Natural killer cell (primary cell): Measurements from ENCODE around the gene SORCS2. TPM values are rescaled to one million over a fixed set of nuclear protein-coding genes. Genes with fewer than 3 reads are reported as not detected.
A peak's percentile ranks its signal among the peaks of the same experiment; 100 is the strongest.

Experiments used
- ATAC-seq, 3 donors: fragments of 150-1000 bp in 2 of 3; fragments of 200-7000 bp in 1 of 3; cut with Tn5 transposase; 1 replicate in 1 of 3; 2 replicates in 2 of 3; pipeline ENCODE4 v1.10.0; 2021; ENCODE audit warnings: mild to moderate bottlenecking in 2 of 3, moderate library complexity in 2 of 3
- DNase-seq, 2 donors: peaks; one replicate each; pipeline versions ENCODE4 v3.0.0 to v3.0.0-alpha.2; 2013 to 2021; ENCODE audit warnings: mixed read lengths in 1 of 2
- H3K27ac ChIP-seq: one replicate; pipeline ENCODE4 v1.5.1; 2013; ENCODE audit warnings: mild to moderate bottlenecking, low read length
- H3K27me3 ChIP-seq: one replicate; pipeline ENCODE4 v1.6.1; 2013; ENCODE audit warnings: low read length; ENCODE audit not compliant: control insufficient read depth, insufficient read depth
- H3K36me3 ChIP-seq: one replicate; pipeline ENCODE4 v1.6.1; 2013; ENCODE audit warnings: low read length; ENCODE audit not compliant: control insufficient read depth, insufficient read depth
- H3K4me1 ChIP-seq: one replicate; pipeline ENCODE4 v1.6.1; 2013; ENCODE audit warnings: low read length; ENCODE audit not compliant: control insufficient read depth, insufficient read depth
- H3K4me3 ChIP-seq: one replicate; pipeline ENCODE4 v1.5.1; 2013; ENCODE audit warnings: low read length
- H3K9me3 ChIP-seq: one replicate; pipeline ENCODE4 v1.6.1; 2013; ENCODE audit warnings: low read length; ENCODE audit not compliant: control insufficient read depth, insufficient read depth
- H3K27ac Mint-ChIP-seq, 2 donors: one replicate each; pipeline ENCODE4 v1.8.0; 2022; ENCODE audit warnings: mild to moderate bottlenecking in 2 of 2, mixed read lengths in 2 of 2, moderate library complexity in 1 of 2
- H3K27me3 Mint-ChIP-seq, 2 donors: one replicate each; pipeline ENCODE4 v1.8.0; 2022; ENCODE audit warnings: low read depth in 2 of 2, mixed read lengths in 2 of 2
- H3K36me3 Mint-ChIP-seq: one replicate; pipeline ENCODE4 v1.8.0; 2022; ENCODE audit warnings: mixed read lengths
- H3K4me1 Mint-ChIP-seq, 2 donors: one replicate each; pipeline ENCODE4 v1.8.0; 2022; ENCODE audit warnings: mixed read lengths in 2 of 2
- H3K4me3 Mint-ChIP-seq: one replicate; pipeline ENCODE4 v1.8.0; 2022; ENCODE audit warnings: mild to moderate bottlenecking, moderate library complexity, mixed read lengths
- H3K9me3 Mint-ChIP-seq, 2 donors: one replicate each; pipeline ENCODE4 v1.8.0; 2022; ENCODE audit warnings: mixed read lengths in 2 of 2
- WGBS: methylation state at CpG from one replicate; pipeline ENCODE4 v1.1.7; 2013; ENCODE audit warnings: missing lambda C conversion rate; ENCODE audit not compliant: insufficient coverage; 5-methylcytosine and 5-hydroxymethylcytosine counted together
- intact Hi-C: fragments of 100-400 bp; cut with micrococcal nuclease; formaldehyde crosslinking; loops from one replicate; pipeline ENCODE4 v1.14.2; 2022
- total RNA-seq, 4 donors: library from RNA; stranded (reverse); fragments of 120-200 nt in 1 of 4; gene quantifications; one replicate each; pipeline versions ENCODE4 v1.2.3 to v1.2.4, GENCODE V29; 2013 to 2022
- TF ChIP-seq, protein P1 (sequence below): fragments of 200-600 bp; IDR thresholded peaks from one replicate; pipeline ENCODE4 v1.8.0; 2022; ENCODE audit warnings: antibody characterized with exemption

Gene SORCS2
- total RNA-seq, 3 donors from 2014 or later (not counting 1 experiment from before 2014, with no cell fraction given), result 1.2 to 2.5 (median 1.4) TPM

DNA sequence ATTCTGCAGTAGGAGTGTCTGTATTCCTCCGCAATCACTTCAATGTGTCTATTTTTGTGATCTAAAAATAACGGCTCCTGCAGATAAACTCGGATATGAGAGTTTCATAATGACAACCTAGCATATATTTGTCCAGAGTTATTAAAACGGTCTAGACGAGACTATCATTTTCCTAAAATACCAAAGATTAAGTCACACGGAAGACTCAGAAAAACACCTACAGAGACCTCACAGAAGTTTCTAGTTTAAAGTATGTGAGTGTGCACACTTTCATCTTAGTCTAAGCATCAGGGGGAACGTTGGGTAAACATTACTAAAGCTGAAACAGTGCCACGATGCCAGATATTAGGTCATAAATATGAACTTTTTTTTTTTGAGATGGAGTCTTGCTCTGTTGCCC is 590.4 kb downstream of the SORCS2 start:
- Mint-ChIP-seq H3K27ac (no peak overlapping the region), H3K4me1 (peaks cover 22 to 30% of the 10 kb centered on the region in 2 donors), H3K36me3 (no peaks in the 10 kb centered on the region), H3K9me3 (no peaks in the 10 kb centered on the region), H3K27me3 (peaks cover 0 to 2% of the 10 kb centered on the region in 2 donors), H3K4me3 (no peak overlapping the region)
- no peak for DNase-seq
- intact Hi-C loops, result no loop called here
- H3K4me1 ChIP-seq, result peaks cover 10% of the 10 kb centered on the region
- H3K27ac ChIP-seq, result no peak overlapping the region
- H3K4me3 ChIP-seq, result no peak overlapping the region
- 85% methylated on average over 7 of the region's 8 CpGs for WGBS
- ATAC-seq, result no peak
- no peaks in the 10 kb centered on the region for H3K36me3 ChIP-seq
- no peaks in the 10 kb centered on the region for H3K27me3 ChIP-seq
- no peaks in the 10 kb centered on the region for H3K9me3 ChIP-seq
- TF ChIP-seq, protein P1, sequence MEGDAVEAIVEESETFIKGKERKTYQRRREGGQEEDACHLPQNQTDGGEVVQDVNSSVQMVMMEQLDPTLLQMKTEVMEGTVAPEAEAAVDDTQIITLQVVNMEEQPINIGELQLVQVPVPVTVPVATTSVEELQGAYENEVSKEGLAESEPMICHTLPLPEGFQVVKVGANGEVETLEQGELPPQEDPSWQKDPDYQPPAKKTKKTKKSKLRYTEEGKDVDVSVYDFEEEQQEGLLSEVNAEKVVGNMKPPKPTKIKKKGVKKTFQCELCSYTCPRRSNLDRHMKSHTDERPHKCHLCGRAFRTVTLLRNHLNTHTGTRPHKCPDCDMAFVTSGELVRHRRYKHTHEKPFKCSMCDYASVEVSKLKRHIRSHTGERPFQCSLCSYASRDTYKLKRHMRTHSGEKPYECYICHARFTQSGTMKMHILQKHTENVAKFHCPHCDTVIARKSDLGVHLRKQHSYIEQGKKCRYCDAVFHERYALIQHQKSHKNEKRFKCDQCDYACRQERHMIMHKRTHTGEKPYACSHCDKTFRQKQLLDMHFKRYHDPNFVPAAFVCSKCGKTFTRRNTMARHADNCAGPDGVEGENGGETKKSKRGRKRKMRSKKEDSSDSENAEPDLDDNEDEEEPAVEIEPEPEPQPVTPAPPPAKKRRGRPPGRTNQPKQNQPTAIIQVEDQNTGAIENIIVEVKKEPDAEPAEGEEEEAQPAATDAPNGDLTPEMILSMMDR, result no peak

DNA sequence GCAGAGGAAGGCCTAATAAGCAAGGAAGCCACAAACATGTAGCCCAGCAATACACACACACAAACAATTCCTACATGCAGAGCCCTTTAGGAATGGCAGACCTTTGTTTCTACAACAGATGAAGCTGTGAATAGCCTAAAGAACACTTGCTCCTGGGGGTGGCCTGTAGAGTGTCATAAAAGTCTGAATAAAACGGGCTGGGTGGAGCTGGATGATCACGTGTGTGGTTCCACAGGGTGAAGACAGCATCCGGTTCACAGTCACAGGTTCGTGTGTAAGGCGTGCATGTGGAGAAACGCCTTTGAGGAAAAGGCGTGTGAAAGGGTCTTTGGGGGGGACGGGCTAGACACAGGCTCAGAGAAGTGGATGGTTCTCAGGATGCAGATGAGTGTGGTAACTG is 591.2 kb downstream of the SORCS2 start:
- H3K27ac Mint-ChIP-seq, result peak overlapping the region in 1 of 2 donors; percentile 68
- Histone ChIP-seq H3K27ac (no peak overlapping the region), H3K9me3 (no peaks in the 10 kb centered on the region), H3K36me3 (no peaks in the 10 kb centered on the region), H3K27me3 (no peaks in the 10 kb centered on the region), H3K4me1 (peaks cover 10% of the 10 kb centered on the region), H3K4me3 (no peak overlapping the region)
- H3K9me3 Mint-ChIP-seq, result no peaks in the 10 kb centered on the region
- DNase-seq (no peak), ATAC-seq (peak in 2 of 3 donors; percentile 29 to 49)
- TF ChIP-seq, protein P1, result no peak
- H3K36me3 Mint-ChIP-seq, result no peaks in the 10 kb centered on the region
- no peak overlapping the region for H3K4me3 Mint-ChIP-seq
- 87% methylated on average over 8 of the region's 8 CpGs for WGBS
- intact Hi-C loops, result no loop called here
- H3K4me1 Mint-ChIP-seq, result peaks cover 22 to 30% of the 10 kb centered on the region in 2 donors
- peaks cover 0 to 2% of the 10 kb centered on the region in 2 donors for H3K27me3 Mint-ChIP-seq

DNA sequence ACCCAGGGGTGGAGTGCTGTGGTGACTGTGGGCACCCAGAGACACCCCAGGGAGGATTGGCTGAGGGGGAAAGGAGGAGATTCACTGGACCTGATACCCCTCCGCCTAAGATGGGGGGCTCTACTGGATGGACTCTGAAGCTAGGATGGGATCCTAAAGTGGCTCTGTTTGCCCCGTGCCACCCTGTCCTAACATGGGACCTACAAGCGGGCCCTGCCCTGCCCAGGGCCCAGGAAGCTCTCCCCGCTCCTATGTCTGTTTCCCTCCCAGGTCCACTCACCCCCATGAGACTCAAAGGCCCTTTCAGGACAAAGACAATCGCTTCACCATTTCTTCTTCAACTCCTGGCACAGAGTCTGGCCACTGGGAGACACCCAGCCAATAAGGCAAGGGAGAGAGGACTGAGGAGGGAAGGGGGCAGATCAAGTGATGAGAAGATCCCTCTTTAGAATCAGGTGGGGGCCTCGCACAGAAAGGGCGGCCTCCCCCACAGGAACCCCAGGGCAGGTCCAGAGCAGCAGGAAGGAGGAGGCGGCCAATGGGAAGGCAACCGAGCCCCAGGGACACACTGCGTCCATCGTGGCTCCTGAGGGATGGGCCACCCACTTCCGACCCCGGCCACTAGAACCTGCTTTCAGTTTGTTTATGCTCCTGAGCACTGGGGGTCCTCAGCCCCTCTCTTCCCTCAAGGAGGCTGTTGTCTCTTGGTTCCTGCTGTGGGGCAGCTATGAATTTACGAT is 592.0 kb downstream of the SORCS2 start:
- Mint-ChIP-seq H3K27me3 (peaks cover 0 to 2% of the 10 kb centered on the region in 2 donors), H3K27ac (peak overlapping the region in 1 of 2 donors; percentile 68), H3K36me3 (no peaks in the 10 kb centered on the region), H3K9me3 (no peaks in the 10 kb centered on the region), H3K4me3 (no peak overlapping the region), H3K4me1 (peaks cover 22 to 30% of the 10 kb centered on the region in 2 donors)
- no peaks in the 10 kb centered on the region for H3K9me3 ChIP-seq
- H3K36me3 ChIP-seq, result no peaks in the 10 kb centered on the region
- H3K27me3 ChIP-seq, result no peaks in the 10 kb centered on the region
- intact Hi-C loops, result no loop called here
- no peak overlapping the region for H3K27ac ChIP-seq
- DNase-seq (no peak), ATAC-seq (no peak)
- H3K4me3 ChIP-seq, result no peak overlapping the region
- TF ChIP-seq, protein P1, result no peak
- H3K4me1 ChIP-seq, result peaks cover 10% of the 10 kb centered on the region
- 91% methylated on average over 13 of the region's 14 CpGs for WGBS
